Sciatic nerve (tissue), 2 donors: ENCODE results near the gene TSPEAR. TPM values are rescaled to one million over a fixed set of nuclear protein-coding genes. Genes with fewer than 3 reads are reported as not detected.
"Not testable (repeated sequence)": the region's sequence is repeated elsewhere in the genome, so short reads cannot be mapped to it uniquely, and the experiment has no call there.

ENCODE experiments used
- ATAC-seq: fragments of 200-7000 bp; cut with Tn5 transposase; one replicate; pipeline ENCODE4 v1.9.1; 2020; ENCODE audit warnings: mild to moderate bottlenecking, moderate library complexity
- DNase-seq: peaks from one replicate; pipeline ENCODE4 v3.0.0-alpha.2; 2020; ENCODE audit warnings: low spot score
- intact Hi-C: fragments of 100-400 bp; cut with DNase I; formaldehyde crosslinking; loops from one replicate; pipeline ENCODE4 v1.14.2; 2022
- total RNA-seq: library from RNA; stranded (reverse); fragmentation: NEBNext Ultra II Directional; extraction: Animal tissue kit (Norgen Biotek cat#: 25700); gene quantifications from one replicate; pipeline ENCODE4 v1.2.1, GENCODE V29; 2021
- donor health status: DM: no; HTN: no; CAD: no.
- donor health status: DM: no; HTN: no; CAD: no.

The TSPEAR gene
- total RNA-seq, 1 donor from 2014 or later, result not detected

DNA sequence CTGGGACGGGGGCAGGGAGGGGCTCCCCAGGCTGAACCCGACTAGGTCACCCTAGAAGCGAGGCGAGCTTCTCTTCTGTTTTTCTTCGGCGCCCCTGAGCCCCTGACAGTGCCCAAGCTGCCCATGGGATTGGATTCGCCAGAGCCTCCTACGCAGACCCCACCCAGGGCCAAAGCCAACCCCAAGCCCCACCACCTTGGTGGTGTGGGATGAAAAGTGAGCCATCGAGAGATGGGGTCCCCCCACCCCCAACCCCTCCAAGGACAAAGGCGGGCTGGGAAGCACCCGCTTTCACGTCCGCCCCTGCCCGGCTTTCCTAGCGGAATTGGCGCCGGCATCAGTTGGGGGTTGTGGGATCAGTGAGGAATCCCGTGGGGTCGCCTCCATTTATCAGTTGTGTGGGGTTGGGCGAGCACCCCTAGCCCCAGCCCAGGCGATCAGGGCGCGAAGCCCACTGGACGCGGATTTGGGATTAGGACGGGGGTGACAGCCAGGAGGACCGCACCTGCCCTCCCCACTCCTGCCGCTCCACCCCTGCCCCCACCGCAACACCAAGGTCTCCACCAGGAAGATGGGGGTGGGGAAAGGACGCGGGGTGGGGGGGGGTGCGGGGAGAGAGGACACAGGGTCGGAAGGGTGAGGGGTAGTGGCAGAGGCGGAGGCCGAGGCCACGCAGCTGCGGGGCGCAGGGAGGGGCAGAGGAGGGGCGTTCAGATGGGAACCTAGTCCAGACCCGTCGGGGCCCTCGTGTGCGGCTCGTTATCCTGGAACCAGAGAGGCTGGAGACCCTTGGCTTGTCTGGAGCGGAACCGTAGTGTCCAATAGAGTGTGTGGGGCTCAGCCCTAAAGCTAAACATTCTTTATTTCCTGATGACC, 4.4 kb downstream of the TSPEAR start:
- peak; percentile 48 for DNase-seq
- intact Hi-C loops, result no loop called here
- no peak for ATAC-seq

DNA sequence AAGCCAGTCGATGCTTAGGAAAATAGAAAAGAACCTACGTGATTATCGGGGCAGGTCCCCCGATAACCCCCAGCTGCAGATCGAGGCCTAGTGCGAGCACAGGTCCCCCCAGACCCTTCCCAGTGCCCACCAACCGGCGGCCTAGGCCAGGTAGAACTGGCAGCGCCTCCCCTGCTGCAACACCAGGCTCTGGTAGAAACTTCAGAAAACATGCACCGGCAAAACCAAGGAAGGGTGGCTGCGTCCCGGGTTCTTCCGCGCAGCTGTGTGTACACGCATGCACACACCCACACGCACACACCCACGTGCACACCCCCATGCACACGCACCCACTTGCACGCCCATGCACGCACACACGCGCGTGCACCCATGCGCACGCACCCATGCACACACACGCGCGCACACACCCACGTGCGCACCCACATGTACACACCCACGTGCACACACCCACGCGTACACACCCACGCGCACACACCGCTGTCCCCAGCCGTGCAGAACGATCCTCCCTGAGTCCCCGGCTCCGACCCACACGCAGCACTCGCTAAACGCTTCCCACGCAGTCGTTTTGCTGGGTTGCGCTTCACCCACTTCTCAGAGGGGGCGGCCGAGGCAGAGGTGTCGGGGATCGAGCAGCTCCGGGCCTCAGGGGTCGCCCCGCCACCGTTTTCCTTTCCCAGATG, 5.2 kb downstream of the TSPEAR start:
- no peak for ATAC-seq
- DNase-seq, result peak; percentile 51
- intact Hi-C loops, result no loop called here

DNA sequence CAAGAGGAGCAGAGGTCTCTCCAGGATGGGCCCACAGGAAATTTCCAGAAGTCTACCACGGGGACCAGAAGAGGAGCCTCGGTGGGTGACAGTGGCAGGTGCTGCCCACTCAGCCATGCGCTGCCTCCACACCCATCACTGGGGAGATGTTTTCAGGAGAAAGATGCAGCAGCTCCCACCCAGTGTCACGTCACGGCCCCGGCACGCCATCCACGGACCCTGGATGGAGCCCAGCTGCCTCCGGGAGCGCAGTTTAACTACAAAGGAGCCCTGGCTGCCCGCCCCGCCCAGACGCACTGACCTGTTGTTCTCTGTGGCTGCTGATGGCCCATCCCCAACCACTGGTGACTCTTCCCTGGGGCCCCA, 6.8 kb downstream of the TSPEAR start:
- intact Hi-C loops, result no loop called here
- peak; percentile 51 for DNase-seq

DNA sequence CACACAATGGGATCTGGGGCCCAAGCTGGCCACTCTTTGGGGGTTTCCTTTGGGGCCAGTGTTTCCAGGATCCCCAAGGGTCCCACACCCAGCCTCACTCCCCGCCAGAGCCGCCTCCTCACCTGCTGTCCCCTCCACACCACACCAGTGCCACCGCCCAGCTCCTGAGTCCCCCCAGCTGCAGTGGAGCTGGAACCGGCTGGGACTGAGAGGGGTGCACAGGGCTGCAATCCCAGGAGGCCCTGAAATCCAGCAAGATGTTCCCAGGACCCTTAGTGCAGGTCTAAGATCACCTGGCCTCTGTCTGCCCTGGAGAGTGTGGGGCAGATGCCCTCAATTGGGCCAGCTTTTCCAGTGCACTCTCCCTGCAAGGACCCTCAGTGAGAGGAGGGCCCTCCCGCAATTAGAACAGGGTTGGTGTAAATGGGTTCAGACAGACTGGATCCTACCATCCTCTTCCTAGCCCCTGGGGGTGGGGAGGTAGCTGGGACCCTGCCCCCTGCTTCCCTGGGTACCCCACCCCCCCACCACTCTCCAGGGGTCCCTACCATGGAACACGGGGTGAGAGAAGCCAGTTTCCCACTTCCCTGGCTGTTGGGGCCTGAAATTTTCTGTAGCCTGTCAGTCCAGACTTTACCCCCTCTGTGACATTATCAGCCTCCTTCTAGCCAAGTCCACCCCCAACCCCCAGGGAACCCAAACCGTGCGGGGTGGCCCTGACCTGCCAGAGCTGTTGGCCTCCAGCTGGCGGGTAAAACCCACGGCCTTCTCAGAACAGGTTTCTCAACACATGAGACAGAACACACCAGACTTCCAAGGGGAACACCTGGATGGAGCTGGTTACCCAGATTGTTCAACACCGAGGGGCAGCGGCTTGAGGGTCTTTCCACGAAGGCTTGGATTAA, 7.4 kb downstream of the TSPEAR start:
- intact Hi-C loops, result no loop called here
- DNase-seq (peak; percentile 23), ATAC-seq (no peak)

More for the DNA sequence above, 6.8 kb downstream of the TSPEAR start:
- no peak for ATAC-seq

DNA sequence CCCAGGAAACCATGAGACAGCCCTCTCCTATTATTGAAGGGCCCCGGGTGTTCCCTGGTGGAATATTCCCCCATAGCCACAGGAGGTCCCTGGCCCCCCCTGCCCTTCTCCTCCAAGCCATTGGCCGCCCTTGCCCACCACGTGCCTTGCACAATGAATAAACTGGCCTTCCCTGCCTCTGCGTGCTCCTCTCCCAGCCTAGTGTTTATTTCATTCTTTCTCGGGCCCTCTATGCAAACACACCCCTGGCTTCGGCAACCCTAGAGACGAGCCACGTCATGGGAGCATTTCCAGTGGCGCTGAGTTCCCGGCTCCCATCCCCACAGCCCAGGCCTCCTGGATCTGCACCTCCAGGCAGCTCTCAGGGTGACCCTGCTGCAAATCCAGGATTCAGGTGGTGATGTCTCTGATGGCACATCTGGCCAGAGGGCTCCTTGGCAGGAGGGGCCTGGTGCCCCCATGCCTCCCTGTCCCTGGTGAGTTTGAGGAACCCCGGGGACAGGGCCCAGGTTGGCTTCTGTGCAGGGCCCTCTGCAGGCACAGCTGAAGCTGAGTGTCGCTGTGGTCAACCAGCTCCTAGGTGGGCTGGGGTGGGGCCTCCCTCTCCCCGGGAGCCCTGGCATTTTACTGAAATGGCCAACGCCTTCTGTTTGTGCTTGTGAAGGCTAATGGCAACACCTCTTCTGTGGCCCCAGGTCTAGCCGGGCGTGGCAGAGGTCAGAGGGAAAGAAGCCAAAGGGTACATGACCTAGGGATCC, 8.2 kb downstream of the TSPEAR start:
- DNase-seq (peak; percentile 37), ATAC-seq (no peak)
- intact Hi-C loops, result no loop called here

DNA sequence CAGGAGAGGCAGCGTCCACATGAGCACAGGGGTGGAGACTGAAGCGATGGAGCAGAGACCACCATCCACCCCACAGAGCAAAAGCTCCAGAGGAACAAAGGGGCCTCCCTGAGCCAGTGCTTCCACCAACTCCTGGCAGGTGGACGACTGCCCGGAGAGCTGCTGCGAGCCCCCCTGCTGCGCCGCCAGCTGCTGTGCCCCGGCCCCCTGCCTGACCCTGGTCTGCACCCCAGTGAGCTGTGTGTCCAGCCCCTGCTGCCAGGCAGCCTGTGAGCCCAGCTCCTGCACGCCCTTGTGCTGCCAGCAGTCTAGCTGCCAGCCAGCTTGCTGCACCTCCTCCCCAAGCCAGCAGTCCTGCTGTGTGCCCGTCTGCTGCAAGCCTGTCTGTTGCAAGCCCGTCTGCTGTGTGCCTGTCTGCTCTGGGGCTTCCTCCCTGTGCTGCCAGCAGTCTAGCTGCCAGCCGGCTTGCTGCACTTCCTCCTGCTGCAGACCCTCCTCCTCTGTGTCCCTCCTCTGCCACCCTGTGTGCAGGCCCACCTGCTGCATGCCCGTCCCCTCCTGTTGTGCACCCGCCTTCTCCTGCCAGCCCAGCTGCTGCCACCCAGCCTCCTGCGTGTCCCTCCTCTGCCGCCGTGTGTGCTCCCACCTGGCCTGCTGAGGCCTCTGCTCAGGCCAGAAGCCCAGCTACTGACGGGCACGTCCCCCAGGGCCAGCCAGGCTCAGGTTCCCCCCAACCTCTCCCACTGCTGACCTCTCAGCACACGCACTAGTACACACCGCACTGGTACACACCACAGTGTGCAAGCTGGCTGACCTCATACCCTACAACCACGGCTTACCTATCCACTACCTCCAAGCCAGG, 9.0 kb downstream of the TSPEAR start:
- intact Hi-C loops, result no loop called here
- ATAC-seq (no peak), DNase-seq (peak; percentile 36)

DNA sequence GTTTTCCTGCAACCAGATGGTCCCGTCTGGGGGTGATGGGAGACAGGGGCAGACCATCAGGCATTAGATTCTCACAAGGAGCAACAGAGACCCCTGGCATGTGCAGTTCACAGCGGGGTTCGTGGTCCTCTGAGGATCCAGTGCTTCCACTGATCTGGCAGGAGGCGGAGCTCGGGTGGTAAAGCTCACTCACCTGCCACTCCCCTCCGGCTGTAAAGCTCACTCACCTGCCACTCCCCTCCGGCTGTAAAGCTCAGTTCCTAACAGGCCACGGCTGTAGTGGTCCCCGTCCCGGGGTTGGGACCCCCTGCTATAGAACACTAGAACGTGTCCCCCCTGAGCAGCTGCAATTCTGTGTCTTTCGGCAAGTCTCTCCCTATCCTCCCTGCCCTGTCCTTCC, 9.8 kb downstream of the TSPEAR start:
- intact Hi-C loops, result no loop called here
- peak; percentile 50 for DNase-seq
- ATAC-seq, result no peak

DNA sequence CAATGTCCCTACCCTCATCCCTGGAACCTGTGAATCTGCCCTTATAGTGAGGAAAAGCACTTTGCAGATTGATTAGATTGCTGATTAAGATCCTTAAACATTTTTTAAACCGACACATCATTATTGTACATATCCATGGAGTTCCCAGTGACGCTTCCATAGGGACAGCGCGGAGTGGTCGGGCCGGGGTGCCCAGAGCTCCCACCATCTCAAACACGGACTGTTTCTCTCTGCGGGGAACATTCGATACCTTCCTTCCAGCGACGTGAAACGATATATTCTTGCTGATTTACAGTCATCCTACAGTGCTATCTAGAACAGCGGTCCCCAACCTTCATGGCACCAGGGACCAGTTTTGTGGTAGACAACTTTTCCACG, 10.4 kb downstream of the TSPEAR start:
- no peak for ATAC-seq
- intact Hi-C loops, result no loop called here
- DNase-seq, result peak; percentile 17

DNA sequence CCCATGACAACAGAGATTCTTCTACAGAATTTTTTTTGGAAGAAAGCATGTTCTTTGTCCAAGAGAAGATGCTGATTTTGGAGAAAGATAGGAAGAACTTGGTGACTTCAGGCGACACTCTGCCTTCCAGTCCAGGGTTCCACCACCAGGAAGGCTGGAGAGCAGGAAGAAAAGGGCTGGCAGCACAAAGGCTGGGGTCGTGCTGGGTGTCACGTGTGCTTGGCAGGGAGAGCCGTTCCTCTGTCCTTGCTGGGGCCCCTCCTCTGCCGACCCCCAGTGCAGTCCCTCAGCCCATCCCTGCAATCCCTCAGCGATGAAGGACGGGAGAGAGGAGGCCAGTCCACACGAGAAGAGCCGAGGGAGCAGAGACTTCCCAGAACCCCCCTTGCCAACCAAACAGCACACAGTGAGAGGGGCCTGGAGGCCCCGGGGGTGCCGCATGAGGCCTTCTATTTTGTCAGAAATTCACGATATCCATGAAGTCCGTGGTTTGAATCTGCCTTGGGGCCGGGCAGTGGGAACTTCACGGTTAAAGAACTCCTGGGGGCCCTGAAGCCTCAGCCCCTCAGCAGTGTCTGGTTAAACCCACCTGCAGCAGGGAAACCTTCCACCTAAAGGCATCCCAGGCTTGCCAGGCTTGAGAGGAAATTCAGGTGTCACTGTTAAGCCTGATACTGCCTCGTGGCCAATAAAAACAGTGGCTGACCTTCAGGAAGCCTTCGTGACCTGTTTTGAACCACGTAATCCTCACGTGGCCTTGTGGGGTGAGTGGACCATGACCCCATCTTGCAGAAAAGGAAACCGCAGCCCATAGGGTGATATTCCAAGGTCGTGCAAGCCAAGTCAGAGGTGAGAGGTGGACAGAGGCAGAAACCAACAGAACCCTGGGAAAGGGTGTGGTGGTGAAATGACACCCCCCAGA, 11.0 kb downstream of the TSPEAR start:
- intact Hi-C loops, result no loop called here
- ATAC-seq (no peak), DNase-seq (peak; percentile 13)

DNA sequence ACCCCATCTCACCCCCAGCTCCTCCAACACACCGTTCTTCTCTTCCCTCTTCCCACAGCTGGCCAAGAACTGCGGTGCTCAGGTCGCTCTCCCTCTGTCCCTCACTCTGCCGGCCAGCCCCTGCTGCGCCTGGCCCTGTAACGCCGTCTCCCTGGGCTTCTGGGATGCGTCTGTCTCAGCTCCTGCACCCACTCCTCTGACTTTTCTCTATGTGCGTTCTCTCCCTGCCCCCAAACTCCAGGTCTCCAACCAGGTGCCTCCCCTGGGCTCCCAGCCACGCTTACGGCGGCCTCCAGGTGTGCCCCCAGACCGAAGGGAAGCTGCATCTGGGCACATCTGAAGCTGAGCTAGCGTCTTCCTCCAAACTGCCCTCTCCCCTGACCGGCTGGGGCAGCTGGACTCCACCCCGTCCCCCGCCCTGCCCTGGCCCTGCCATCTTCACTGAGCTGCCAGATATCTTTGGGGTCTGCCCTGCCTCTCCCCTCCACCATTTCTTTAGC, 11.8 kb downstream of the TSPEAR start:
- DNase-seq (peak; percentile 25), ATAC-seq (no peak)
- intact Hi-C loops, result no loop called here

DNA sequence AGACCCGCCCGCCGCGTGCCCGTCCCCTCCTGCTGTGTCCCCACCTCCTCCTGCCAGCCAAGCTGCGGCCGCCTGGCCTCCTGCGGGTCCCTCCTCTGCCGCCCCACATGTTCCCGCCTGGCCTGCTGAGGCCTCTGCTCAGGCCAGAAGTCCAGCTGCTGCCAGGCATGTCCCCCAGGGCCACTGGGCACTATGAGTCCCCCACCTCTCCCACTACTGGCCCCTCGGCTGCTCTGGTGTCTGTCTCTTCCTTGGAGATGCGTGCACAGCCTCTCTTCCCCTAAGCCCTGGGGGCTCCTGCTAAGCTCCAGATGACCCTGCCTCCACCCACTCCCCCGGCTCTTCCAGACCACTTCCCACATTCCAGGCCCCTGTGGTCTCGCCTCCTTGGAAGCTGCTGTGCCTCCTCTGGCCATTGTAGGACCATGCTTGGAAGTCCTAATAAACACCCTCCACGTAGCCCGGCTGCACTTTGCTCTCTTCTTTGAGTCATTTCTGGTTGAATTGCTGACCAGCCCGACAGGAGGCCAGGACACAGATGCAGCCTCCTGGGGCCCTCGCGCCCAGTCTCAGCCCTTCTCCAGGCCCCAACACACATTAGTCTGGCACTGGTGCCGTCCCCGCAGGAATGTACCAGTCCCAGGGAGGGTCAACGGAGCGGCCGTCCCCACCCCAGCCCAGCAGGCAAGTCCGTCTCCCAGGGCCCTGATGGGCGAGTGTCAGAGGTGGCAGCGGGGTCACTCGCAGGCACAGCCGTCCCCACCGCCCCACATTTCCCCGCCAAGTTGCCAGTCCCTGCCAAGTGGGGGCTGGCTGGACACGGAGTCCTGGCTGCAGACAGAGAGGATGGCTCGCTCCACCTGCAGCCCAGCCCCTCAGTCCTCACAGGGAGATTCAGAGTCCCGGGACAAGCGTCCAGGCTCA, 13.3 kb downstream of the TSPEAR start:
- ATAC-seq (no peak), DNase-seq (peak; percentile 52)
- intact Hi-C loops, result no loop called here

DNA sequence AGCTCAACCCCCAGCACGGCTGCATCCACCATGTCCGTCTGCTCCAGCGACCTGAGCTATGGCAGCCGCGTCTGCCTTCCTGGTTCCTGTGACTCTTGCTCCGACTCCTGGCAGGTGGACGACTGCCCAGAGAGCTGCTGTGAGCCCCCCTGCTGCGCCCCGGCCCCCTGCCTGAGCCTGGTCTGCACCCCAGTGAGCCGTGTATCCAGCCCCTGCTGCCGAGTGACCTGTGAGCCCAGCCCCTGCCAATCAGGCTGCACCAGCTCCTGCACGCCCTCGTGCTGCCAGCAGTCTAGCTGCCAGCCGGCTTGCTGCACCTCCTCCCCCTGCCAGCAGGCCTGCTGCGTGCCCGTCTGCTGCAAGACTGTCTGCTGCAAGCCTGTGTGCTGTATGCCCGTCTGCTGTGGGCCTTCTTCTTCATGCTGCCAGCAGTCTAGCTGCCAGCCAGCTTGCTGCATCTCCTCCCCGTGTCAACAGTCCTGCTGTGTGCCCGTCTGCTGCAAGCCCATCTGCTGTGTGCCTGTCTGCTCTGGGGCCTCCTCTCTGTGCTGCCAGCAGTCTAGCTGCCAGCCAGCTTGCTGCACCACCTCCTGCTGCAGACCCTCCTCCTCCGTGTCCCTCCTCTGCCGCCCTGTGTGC, 14.1 kb downstream of the TSPEAR start, which contains the start of gene KRTAP10-12:
TSS of gene KRTAP10-12 (plus strand) at position 1 of the 639 bp plus-strand sequence. CDS start at position 31, 30 bp downstream.
- ATAC-seq, DNase-seq, intact Hi-C loops: not testable (repeated sequence)

DNA sequence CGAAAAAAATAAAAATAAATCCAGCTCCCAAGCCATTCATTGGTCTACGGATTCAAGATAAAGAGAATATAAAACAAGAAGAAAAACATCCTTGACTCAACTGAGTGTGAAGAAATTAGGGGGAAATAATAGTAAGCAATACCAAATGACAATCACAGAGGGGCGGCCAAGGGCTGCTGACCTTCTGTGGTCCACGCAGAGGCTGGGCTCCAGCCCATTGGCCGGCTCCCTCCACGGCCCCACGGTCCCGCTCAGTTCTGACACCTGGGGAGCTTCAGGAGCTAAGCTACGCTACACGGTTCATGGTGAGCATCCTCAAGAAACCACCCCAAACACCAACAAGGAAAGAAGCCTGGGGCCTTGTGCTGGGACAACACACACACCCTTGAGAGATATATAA, 14.8 kb downstream of the TSPEAR start:
- intact Hi-C loops, result no loop called here
- peak; percentile 33 for DNase-seq
- ATAC-seq, result no peak

DNA sequence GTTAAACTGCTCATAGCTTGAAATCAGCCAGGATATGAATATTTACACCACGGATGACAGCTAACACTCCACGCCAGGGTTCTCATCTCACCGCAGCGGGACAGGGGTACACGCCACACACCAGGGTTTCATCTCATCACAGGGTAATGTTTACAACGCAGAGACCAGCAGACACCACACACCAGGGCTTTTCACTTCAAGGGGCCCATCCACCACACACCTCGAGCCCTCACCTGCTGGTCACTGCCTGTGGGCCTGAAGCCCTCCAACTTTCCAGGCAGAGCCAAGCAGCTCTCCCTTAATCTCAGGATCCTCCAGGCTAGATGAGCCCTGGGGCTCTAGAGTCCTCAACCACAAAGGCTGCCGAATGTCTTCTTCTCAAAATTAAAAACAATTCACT, 15.7 kb downstream of the TSPEAR start:
- DNase-seq (no peak), ATAC-seq (no peak)
- intact Hi-C loops, result no loop called here

DNA sequence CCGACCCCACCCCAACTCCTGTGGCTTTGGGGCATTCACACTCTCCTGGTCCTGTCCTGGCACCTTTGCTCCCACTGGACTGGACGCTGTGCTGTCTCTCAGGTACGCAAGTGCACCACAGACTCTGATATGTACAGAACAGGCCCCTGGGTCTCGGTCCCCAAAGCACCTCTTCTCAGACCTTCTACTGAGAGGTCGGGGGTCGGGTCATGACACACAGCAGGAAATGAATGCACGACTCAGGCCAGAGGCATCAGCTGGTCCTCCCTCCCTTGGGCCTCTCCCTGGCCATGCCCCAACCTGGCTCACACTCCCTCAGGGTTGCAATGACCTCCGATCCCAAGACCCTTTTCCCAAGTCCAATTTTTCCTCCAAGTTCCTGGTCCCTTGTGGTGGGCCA, 16.2 kb downstream of the TSPEAR start:
- intact Hi-C loops, result no loop called here
- DNase-seq (peak; percentile 17), ATAC-seq (no peak)
